Esophagus squamous epithelium (tissue), 4 donors: ENCODE data around the gene PPP1R37.

Experiments
- CTCF ChIP-seq, 6 experiments: fragments of 450-650 bp in 4 of 6; fragments of 200-600 bp in 2 of 6; sonication (generic) in 2 of 6; IDR thresholded peaks; one replicate each; pipeline ENCODE4 v1.5.1; 2016 to 2019; ENCODE audit warnings: antibody characterized with exemption in 6 of 6, mild to moderate bottlenecking in 4 of 6, moderate library complexity in 4 of 6
- POLR2A ChIP-seq, 4 donors: fragments of 450-650 bp; IDR thresholded peaks; one replicate each; pipeline ENCODE4 v1.6.1; 2017; ENCODE audit warnings: antibody characterized with exemption in 4 of 4, mild to moderate bottlenecking in 4 of 4, moderate library complexity in 3 of 4

GRCh38 chr19:45169602-45170001 is 76.6 kb downstream of the PPP1R37 start:
- TF ChIP-seq CTCF (IDR thresholded peaks at IDR 0.05) (no peak), POLR2A (IDR thresholded peaks at IDR 0.05) (no peak)
